Astrocyte (in vitro differentiated cells and primary cell): ENCODE results near the gene SLC44A2.

Experiments
- EZH2 ChIP-seq: IDR thresholded peaks from 2 replicates; pipeline ENCODE4 v1.6.1; 2012; ENCODE audit warnings: mild to moderate bottlenecking, low read length, inconsistent platforms; ENCODE audit not compliant: insufficient read depth
- TF ChIP-seq, protein P1 (sequence below): IDR thresholded peaks from 2 replicates; pipeline ENCODE4 v1.5.1; 2011; ENCODE audit warnings: low read depth, mild to moderate bottlenecking, inconsistent platforms, low read length, moderate library complexity; ENCODE audit not compliant: insufficient read depth

DNA sequence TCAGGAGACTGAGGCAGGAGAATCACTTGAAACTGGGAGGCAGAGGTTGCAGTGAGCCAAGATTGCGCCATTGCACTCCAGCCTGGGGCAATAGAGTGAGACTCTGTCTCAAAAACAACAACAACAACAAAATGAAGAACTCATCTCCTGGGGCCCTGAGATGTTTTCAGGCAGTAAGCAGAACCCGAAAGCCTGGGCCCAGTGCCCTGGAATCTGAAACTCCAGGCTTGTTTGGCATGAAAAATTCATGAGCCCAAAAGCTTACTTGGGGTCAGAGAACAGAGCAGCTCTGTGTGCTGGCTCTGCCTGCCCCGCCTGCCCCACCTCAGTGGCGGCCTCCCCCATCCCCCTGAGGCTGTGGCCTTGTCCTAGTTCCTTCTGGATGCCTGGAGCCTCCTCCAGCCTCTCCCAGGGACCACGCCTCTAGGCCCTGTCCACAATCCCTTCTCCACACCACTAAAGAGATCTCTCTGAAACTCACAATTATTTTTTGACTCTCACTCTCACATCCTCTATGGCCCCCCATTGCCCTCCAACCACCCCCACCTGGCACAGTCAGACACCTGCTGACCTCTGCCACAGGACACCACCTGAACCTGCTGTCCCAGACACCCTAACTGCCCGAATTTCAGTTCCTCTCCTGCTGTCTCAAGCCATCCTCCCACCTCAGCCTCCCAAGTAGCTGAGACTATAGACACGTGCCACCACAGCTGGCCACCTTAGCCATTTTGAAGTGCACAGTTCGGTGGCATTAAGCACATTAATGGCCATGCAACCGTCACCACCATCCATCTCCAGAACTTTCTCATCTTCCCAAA lies 31.3 kb upstream of the SLC44A2 start:
- TF ChIP-seq, protein P1, sequence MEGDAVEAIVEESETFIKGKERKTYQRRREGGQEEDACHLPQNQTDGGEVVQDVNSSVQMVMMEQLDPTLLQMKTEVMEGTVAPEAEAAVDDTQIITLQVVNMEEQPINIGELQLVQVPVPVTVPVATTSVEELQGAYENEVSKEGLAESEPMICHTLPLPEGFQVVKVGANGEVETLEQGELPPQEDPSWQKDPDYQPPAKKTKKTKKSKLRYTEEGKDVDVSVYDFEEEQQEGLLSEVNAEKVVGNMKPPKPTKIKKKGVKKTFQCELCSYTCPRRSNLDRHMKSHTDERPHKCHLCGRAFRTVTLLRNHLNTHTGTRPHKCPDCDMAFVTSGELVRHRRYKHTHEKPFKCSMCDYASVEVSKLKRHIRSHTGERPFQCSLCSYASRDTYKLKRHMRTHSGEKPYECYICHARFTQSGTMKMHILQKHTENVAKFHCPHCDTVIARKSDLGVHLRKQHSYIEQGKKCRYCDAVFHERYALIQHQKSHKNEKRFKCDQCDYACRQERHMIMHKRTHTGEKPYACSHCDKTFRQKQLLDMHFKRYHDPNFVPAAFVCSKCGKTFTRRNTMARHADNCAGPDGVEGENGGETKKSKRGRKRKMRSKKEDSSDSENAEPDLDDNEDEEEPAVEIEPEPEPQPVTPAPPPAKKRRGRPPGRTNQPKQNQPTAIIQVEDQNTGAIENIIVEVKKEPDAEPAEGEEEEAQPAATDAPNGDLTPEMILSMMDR, result no peak
- TF ChIP-seq EZH2, result no peak
